Pancreas (tissue), 10 donors: ENCODE data around the gene FALEC. TPM values are rescaled to one million over a fixed set of nuclear protein-coding genes. Genes with fewer than 3 reads are reported as not detected.

ENCODE experiments used
- ATAC-seq, 4 donors: fragments of 200-7000 bp; cut with Tn5 transposase; one replicate each; pipeline versions ENCODE4 v1.8.0 to v1.9.1; 2020; ENCODE audit warnings: mild to moderate bottlenecking in 4 of 4, moderate library complexity in 4 of 4
- DNase-seq, 6 donors: peaks; one replicate each; pipeline ENCODE4 v3.0.0-alpha.2; 2020
- FAIRE-seq: peaks from 2 replicates; lab custom pipeline; 2012; peaks lifted over from hg19 to GRCh38; lab: Jason Lieb, UNC
- H3K27ac ChIP-seq, 4 donors: fragments of 200-600 bp; sonication (generic); 1 replicate in 3 of 4; 2 replicates in 1 of 4; pipeline versions ENCODE4 v1.5.0 to v1.8.0; 2020
- H3K27me3 ChIP-seq, 4 donors: fragments of 200-600 bp; one replicate each; pipeline ENCODE4 v1.8.0; 2021
- H3K36me3 ChIP-seq, 3 donors: fragments of 200-600 bp; sonication (generic) in 1 of 3; one replicate each; pipeline versions ENCODE4 v1.5.0 to v1.8.0; 2020 to 2021
- H3K4me1 ChIP-seq, 3 donors: fragments of 200-600 bp; one replicate each; pipeline ENCODE4 v1.8.0; 2021
- H3K4me3 ChIP-seq, 4 donors: fragments of 200-600 bp; sonication (generic) in 2 of 4; one replicate each; pipeline versions ENCODE4 v1.5.0 to v1.8.0; 2020 to 2021
- H3K9me3 ChIP-seq, 4 donors: fragments of 200-600 bp; one replicate each; pipeline ENCODE4 v1.8.0; 2021
- WGBS, 2 donors: extraction: QIAGEN DNeasy Blood & Tissue Kit; methylation state at CpG; one replicate each; pipeline ENCODE4 v1.1.7; 2013; 5-methylcytosine and 5-hydroxymethylcytosine counted together
- intact Hi-C, 3 donors: fragments of 100-400 bp; cut with DNase I; formaldehyde crosslinking; loops; one replicate each; pipeline versions ENCODE4 v1.11.1 to v1.14.2; 2022
- polyA plus RNA-seq, 2 donors: library from polyadenylated mRNA; stranded (reverse); fragments of 200-250 nt; gene quantifications; one replicate each; pipeline ENCODE4 v1.2.3, GENCODE V29; 2013
- total RNA-seq, 6 donors: library from RNA; stranded (reverse); fragmentation: NEBNext Ultra II Directional in 4 of 6; extraction: Animal tissue kit (Norgen Biotek cat#: 25700) in 4 of 6; gene quantifications; one replicate each; pipeline versions ENCODE4 v1.2.1 to v1.2.4, GENCODE V29; 2021 to 2023
- TF ChIP-seq, protein P1 (sequence below), 4 donors: fragments of 200-600 bp; sonication (generic) in 3 of 4; IDR thresholded peaks; one replicate each; pipeline versions ENCODE4 v1.5.0 to v1.8.0; 2021; ENCODE audit warnings: antibody characterized with exemption in 4 of 4
- donor health status: healthy with polysubstance abuse.
- donor health status: DM: no; HTN: no; CAD: no; lungs with moderate emphysema.
- donor health status: DM: no; HTN: no; CAD: no.
- donor health status: control.
- donor health status: control.
- donor health status: Bipolar disorder and iron deficiency.
- donor health status: DM: yes; HTN: yes; CAD: no.
- donor health status: DM: no; HTN: no; CAD: no.
- donor health status: DM: no; HTN: no; CAD: no.
- donor health status: DM: yes; HTN: yes; CAD: no.

Gene FALEC
- total and polyA plus RNA-seq, 8 donors: not detected

DNA sequence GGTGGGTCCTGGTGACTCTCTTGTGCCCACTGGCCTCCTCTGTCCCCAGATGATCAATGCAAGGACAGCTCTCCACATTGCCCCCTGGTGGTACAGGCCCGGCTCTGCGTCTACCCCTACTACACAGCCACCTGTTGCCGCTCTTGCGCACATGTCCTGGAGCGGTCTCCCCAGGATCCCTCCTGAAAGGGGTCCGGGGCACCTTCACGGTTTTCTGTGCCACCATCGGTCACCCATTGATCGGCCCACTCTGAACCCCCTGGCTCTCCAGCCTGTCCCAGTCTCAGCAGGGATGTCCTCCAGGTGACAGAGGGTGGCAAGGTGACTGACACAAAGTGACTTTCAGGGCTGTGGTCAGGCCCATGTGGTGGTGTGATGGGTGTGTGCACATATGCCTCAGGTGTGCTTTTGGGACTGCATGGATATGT, 44.5 kb downstream of the FALEC start:
- Histone ChIP-seq H3K36me3 (no peaks in the 10 kb centered on the region), H3K27ac (peak overlapping the region in 3 of 4 donors; percentile 96 to 100 (median 99)), H3K9me3 (no peaks in the 10 kb centered on the region), H3K4me1 (peaks cover 35 to 41% (median 39%) of the 10 kb centered on the region in 3 donors), H3K4me3 (peak overlapping the region in 2 of 4 donors; percentile 36 to 51), H3K27me3 (no peaks in the 10 kb centered on the region)
- FAIRE-seq (no peak), DNase-seq (peak; percentile 73 to 89 (median 81)), ATAC-seq (peak; percentile 23 to 43 (median 30))
- intact Hi-C loops: loop anchor here in 1 of 3 donors (5.0 kb wide), 1 partner anchor 62 kb away; no protein-coding TSS in a partner anchor
- 10 to 15% methylated on average over 9 of the region's 9 CpGs for WGBS, 2 donors
- TF ChIP-seq, protein P1, sequence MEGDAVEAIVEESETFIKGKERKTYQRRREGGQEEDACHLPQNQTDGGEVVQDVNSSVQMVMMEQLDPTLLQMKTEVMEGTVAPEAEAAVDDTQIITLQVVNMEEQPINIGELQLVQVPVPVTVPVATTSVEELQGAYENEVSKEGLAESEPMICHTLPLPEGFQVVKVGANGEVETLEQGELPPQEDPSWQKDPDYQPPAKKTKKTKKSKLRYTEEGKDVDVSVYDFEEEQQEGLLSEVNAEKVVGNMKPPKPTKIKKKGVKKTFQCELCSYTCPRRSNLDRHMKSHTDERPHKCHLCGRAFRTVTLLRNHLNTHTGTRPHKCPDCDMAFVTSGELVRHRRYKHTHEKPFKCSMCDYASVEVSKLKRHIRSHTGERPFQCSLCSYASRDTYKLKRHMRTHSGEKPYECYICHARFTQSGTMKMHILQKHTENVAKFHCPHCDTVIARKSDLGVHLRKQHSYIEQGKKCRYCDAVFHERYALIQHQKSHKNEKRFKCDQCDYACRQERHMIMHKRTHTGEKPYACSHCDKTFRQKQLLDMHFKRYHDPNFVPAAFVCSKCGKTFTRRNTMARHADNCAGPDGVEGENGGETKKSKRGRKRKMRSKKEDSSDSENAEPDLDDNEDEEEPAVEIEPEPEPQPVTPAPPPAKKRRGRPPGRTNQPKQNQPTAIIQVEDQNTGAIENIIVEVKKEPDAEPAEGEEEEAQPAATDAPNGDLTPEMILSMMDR (IDR thresholded peaks at IDR 0.05): peak; percentile 80 to 94 (median 84)

DNA sequence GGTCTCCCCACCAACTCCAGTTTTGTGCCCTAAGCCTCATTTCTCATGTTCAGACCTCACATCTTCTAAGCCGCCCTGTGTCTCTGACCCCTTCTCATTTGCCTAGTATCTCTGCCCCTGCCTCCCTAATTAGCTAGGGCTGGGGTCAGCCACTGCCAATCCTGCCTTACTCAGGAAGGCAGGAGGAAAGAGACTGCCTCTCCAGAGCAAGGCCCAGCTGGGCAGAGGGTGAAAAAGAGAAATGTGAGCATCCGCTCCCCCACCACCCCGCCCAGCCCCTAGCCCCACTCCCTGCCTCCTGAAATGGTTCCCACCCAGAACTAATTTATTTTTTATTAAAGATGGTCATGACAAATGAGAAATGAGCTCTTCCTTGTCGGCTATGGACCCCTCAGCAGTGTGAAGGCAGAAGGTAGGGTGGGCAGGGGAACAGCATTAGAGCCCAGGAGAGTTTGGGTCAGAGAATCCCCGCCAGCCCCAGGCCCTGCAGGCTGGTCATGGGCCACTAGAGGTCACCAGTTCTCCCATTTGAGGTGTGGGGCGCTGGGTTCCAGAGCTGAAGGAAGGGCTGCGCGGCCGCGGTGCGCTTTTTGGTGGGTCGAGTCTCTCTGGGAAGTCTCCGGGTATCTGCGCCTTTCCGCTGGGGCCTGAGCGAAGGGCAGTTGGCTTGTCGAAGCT, 45.2 kb downstream of the FALEC start:
- TF ChIP-seq, protein P1 (IDR thresholded peaks at IDR 0.05): peak; percentile 72 to 92 (median 79)
- H3K4me3 ChIP-seq: peak overlapping the region; percentile 8 to 51 (median 25)

DNA sequence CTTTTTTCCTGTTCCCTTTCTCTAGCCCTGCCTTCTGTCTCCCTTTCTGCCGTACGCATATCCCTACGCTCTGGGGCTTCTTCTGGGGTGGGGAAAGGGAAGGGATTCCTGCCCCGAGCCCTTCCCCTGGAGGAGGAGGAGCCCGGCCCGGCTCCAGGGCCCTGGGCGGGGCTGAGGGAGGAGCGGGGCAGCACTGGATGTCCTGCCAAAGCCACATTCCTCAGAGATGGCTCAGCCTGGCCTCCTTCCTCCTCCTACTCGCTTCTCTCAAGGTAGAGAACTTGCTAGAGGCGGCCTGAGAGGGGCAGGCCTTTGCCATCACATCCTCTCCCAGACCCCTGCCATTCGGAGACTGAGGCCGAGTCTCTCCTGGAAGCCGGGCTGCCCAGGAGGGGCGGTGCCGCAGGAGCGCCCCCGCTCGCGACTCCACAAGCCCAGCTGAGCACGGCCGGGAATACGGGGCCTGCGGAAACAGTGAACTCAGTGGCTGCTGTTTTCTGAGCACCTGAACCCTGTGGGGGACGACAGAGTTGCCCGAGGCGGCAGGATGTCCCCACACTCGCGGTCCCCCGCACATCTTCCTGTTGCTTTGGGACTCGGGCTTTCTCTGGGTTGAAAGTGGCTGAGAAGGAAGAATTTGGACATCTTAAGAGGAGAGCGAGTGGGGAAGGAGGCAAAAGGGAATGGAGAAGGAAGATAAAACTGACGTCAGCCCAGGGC, 45.9 kb downstream of the FALEC start:
- Histone ChIP-seq H3K27me3 (no peaks in the 10 kb centered on the region), H3K4me1 (peaks cover 49 to 55% (median 53%) of the 10 kb centered on the region in 3 donors), H3K27ac (peak overlapping the region; percentile 96 to 100 (median 99)), H3K9me3 (no peaks in the 10 kb centered on the region), H3K4me3 (peak overlapping the region; percentile 14 to 51 (median 30)), H3K36me3 (no peaks in the 10 kb centered on the region)
- ATAC-seq (peak; percentile 81 to 86 (median 84)), DNase-seq (peak; percentile 92 to 97 (median 96)), FAIRE-seq (peak; percentile 78)
- WGBS, 2 donors: 0 to 1% methylated on average over 31 to 32 of the region's 32 CpGs
- intact Hi-C loops: loop anchor here in 1 of 3 donors (5.0 kb wide), 1 partner anchor 61 kb away; no protein-coding TSS in a partner anchor
- TF ChIP-seq, protein P1 (IDR thresholded peaks at IDR 0.05): peak in 1 of 4 donors; percentile 11

More for the DNA sequence above, 45.2 kb downstream of the FALEC start:
- intact Hi-C loops: loop anchor here in 1 of 3 donors (5.0 kb wide), 1 partner anchor 62 kb away; no protein-coding TSS in a partner anchor
- no peaks in the 10 kb centered on the region for H3K9me3 ChIP-seq
- peak; percentile 60 to 75 (median 70) for ATAC-seq
- WGBS, 2 donors: 14% methylated on average over 17 of the region's 17 CpGs
- peak overlapping the region; percentile 96 to 100 (median 99) for H3K27ac ChIP-seq
- DNase-seq: peak; percentile 86 to 93 (median 91)
- H3K4me1 ChIP-seq: peaks cover 42 to 48% (median 46%) of the 10 kb centered on the region in 3 donors
- no peak for FAIRE-seq
- H3K36me3 ChIP-seq: no peaks in the 10 kb centered on the region
- no peaks in the 10 kb centered on the region for H3K27me3 ChIP-seq

DNA sequence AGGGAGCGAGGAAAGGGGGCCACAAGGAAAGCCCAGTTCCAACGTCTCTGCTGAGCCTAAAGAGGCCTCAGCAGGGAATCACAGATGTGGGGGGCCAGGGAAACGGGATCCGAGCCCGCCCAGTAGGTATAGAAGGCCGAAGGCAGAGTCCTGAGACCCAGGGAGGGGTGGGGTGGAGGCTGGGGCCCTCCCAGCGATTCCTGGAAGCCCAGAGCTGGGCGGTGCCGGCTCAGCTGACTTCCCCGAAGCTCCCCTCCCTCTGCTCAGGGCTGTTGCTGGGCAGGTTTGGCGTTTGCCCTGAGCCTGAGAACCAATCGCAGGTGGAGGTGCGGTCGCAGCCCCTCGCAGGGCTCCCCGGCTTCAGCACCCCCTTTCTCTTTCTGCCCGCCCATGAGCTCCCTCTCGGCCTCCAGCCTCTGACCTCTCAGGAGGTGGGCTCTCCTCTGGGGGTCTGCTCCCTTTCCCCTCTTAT, 46.5 kb downstream of the FALEC start:
- no peak for FAIRE-seq
- TF ChIP-seq, protein P1 (IDR thresholded peaks at IDR 0.05): no peak
- 0 to 1% methylated on average over 11 to 18 of the region's 18 CpGs for WGBS, 2 donors
- peak; percentile 76 to 87 (median 79) for ATAC-seq
- Histone ChIP-seq H3K27me3 (no peaks in the 10 kb centered on the region), H3K36me3 (no peaks in the 10 kb centered on the region), H3K4me1 (peaks cover 55 to 61% (median 59%) of the 10 kb centered on the region in 3 donors), H3K4me3 (peak overlapping the region; percentile 14 to 51 (median 30)), H3K27ac (peak overlapping the region; percentile 96 to 100 (median 99)), H3K9me3 (no peaks in the 10 kb centered on the region)
- DNase-seq: peak; percentile 93 to 97 (median 96)
- intact Hi-C loops: loop anchor here in 1 of 3 donors (5.0 kb wide), 1 partner anchor 60 kb away; no protein-coding TSS in a partner anchor
